ENCODE results near the gene BICD1. TPM values are rescaled to one million over a fixed set of nuclear protein-coding genes. Genes with fewer than 3 reads are reported as not detected.

The BICD1 gene
- polyA plus RNA-seq, 6 donors from 2014 or later, result 2.9 to 20.6 (median 13.1) TPM

- DNase-seq (no peak), ATAC-seq (ENCODE audit: low read depth in 2 of 2) (no peak)
- H3K36me3 Mint-ChIP-seq, result no peaks in the 10 kb centered on the region
- peaks cover 0 to 9% (median 5%) of the 10 kb centered on the region in 3 donors for H3K27me3 Mint-ChIP-seq
- H3K4me3 Mint-ChIP-seq, result peak overlapping the region in 1 of 8 donors; percentile 42
- no peak overlapping the region for H3K27ac Mint-ChIP-seq
- no peaks in the 10 kb centered on the region for H3K4me1 Mint-ChIP-seq
- H3K9me3 Mint-ChIP-seq, result peaks cover 0 to under 1% (median 0%) of the 10 kb centered on the region in 7 donors
Measured at GRCh38 chr12:32418903-32419519, 312.4 kb downstream of the BICD1 start.

GRCh38 chr12:32419520-32419960 lies 312.9 kb downstream of the BICD1 start:
- peaks cover 0 to 9% (median 5%) of the 10 kb centered on the region in 3 donors for H3K27me3 Mint-ChIP-seq
- H3K4me3 Mint-ChIP-seq, result no peak overlapping the region
- H3K9me3 Mint-ChIP-seq, result peaks cover 0 to 5% (median under 1%) of the 10 kb centered on the region in 7 donors
- no peak overlapping the region for H3K27ac Mint-ChIP-seq
- ATAC-seq (ENCODE audit: low read depth in 2 of 2), result no peak
- H3K4me1 Mint-ChIP-seq, result no peaks in the 10 kb centered on the region
- no peaks in the 10 kb centered on the region for H3K36me3 Mint-ChIP-seq
- no peak for DNase-seq

- no peak for DNase-seq
- Mint-ChIP-seq H3K9me3 (peaks cover 0 to 8% (median 3%) of the 10 kb centered on the region in 7 donors), H3K27me3 (peaks cover 0 to 7% (median 5%) of the 10 kb centered on the region in 3 donors), H3K36me3 (no peaks in the 10 kb centered on the region), H3K4me3 (peak overlapping the region in 1 of 8 donors; percentile 10), H3K27ac (peak overlapping the region in 1 of 6 donors; percentile 1), H3K4me1 (no peaks in the 10 kb centered on the region)
- ATAC-seq (ENCODE audit: low read depth in 2 of 2), result no peak
Measured at GRCh38 chr12:32420356-32420755, 313.7 kb downstream of the BICD1 start.

DNA sequence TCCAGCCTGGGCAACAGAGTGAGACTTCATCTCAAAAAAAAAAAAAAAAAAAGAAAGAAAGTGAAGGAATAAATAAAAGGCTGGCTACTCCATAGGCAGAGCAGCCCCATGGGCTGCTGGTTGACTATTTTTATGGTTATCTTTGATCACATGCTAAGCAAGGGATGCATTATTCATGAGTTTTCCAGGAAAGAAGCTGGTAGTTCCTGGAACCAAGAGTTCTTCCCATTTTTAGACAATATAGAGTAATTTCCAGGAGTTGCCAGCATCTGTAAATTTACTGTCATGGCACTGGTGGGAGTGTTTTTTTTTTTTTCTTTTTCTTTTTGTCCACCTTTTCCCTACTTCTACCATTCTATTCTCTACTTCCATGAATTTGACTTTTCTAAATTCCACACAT lies 316.9 kb downstream of the BICD1 start:
- Mint-ChIP-seq H3K27ac (no peak overlapping the region), H3K9me3 (peaks cover 10 to 34% (median 22%) of the 10 kb centered on the region in 7 donors), H3K4me3 (no peak overlapping the region), H3K36me3 (peaks cover 3 to 20% of the 10 kb centered on the region in 2 donors), H3K4me1 (no peaks in the 10 kb centered on the region), H3K27me3 (peaks cover 5 to 24% (median 20%) of the 10 kb centered on the region in 3 donors)
- DNase-seq, result no peak
- ATAC-seq (ENCODE audit: low read depth in 2 of 2), result no peak

DNA sequence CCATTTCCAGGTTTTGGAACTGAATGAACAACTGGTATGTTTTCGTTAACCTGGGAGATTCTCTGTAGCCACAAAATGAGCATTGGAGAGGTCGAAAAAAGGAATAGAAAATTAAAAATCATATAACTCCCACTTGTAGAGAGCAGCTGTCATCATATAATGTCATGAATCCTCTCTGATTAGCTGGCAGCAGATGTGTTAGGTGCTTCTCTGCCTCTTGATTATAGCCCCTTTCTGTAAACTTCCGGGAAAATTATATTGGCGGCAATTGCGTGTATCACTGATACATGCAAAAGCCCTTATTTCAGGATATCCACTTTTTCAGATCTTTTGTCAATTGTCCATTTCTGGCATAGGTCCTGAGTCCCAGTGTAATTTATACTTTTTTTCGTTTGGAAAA lies 324.4 kb downstream of the BICD1 start:
- H3K4me3 Mint-ChIP-seq, result no peak overlapping the region
- H3K9me3 Mint-ChIP-seq, result peaks cover 16 to 38% (median 25%) of the 10 kb centered on the region in 7 donors
- H3K27me3 Mint-ChIP-seq, result peaks cover 7 to 28% (median 23%) of the 10 kb centered on the region in 3 donors
- H3K27ac Mint-ChIP-seq, result no peak overlapping the region
- DNase-seq (no peak), ATAC-seq (ENCODE audit: low read depth in 2 of 2) (no peak)
- H3K4me1 Mint-ChIP-seq, result no peaks in the 10 kb centered on the region
- H3K36me3 Mint-ChIP-seq, result peaks cover 6 to 27% of the 10 kb centered on the region in 2 donors

Other genes with a start within 250 kb of the BICD1 start
- 100 to 1,000 TPM in 4 of 6 donors, 10 to 100 TPM in 2; 38.6 to 242 (median 117) TPM for gene RESF1, start 147.4 kb upstream of the BICD1 start, polyA plus RNA-seq (ENCODE audit: low read depth in 6 of 6)